HEK293 (cell line): Measurements from ENCODE around the gene TRUB2.

Source experiments
- CTCF ChIA-PET: fragments of 350-600 bp; formaldehyde crosslinking; extraction: SDS; loops from one replicate; lab custom pipeline; 2021; ENCODE audit warnings: antibody characterized with exemption; lab: Yijun Ruan, JAX
- POLR2A ChIA-PET: fragments of 300-600 bp; formaldehyde crosslinking; extraction: SDS; loops from one replicate; lab custom pipeline; 2020; ENCODE audit warnings: antibody characterized with exemption, inconsistent platforms; lab: Yijun Ruan, JAX
- H3K27ac ChIP-seq: fragments of 200-500 bp; sonication (Bioruptor generic); 2 replicates; pipeline ENCODE4 v1.5.1; 2014; ENCODE audit warnings: low read depth, low read length, control low read depth, inconsistent platforms; ENCODE audit errors: extremely low read depth
- H3K36me3 ChIP-seq, 2 experiments: fragments of 200-500 bp in 1 of 2; sonication (Bioruptor generic) in 1 of 2; 1 replicate in 1 of 2; 2 replicates in 1 of 2; pipeline ENCODE4 v1.5.1; 2014 to 2017; ENCODE audit warnings: inconsistent platforms in 2 of 2, low read length in 2 of 2; ENCODE audit not compliant: control insufficient read depth in 2 of 2, insufficient read depth in 1 of 2
- H3K4me1 ChIP-seq: fragments of 200-500 bp; sonication (Bioruptor generic); 2 replicates; pipeline ENCODE4 v1.5.1; 2014; ENCODE audit warnings: mild to moderate bottlenecking, low read length, inconsistent platforms; ENCODE audit not compliant: control insufficient read depth, insufficient read depth
- H3K4me3 ChIP-seq: 2 replicates; pipeline ENCODE4 v1.5.1; 2011; ENCODE audit warnings: low read depth, mild to moderate bottlenecking, control low read depth, low read length, moderate library complexity
- H3K9me3 ChIP-seq: fragments of 200-500 bp; sonication (Bioruptor generic); 2 replicates; pipeline ENCODE4 v1.5.1; 2014; ENCODE audit warnings: low read depth, low read length, inconsistent platforms; ENCODE audit not compliant: control insufficient read depth, insufficient read depth
- EGR2 ChIP-seq: fragments of 450-650 bp; formaldehyde crosslinking; IDR thresholded peaks from 2 replicates; pipeline ENCODE4 v1.5.1; 2016; ENCODE audit warnings: low read depth, missing biosample characterization, missing genetic modification characterization
- INSM2 ChIP-seq: fragments of 450-650 bp; formaldehyde crosslinking; IDR thresholded peaks from 2 replicates; pipeline ENCODE4 v1.5.1; 2016; ENCODE audit warnings: missing biosample characterization, missing genetic modification characterization
- KLF8 ChIP-seq: fragments of 450-650 bp; formaldehyde crosslinking; IDR thresholded peaks from 2 replicates; pipeline ENCODE4 v1.5.1; 2016; ENCODE audit warnings: missing biosample characterization, missing genetic modification characterization
- PRDM1 ChIP-seq: fragments of 450-650 bp; formaldehyde crosslinking; IDR thresholded peaks from 2 replicates; pipeline ENCODE4; 2016; ENCODE audit warnings: missing biosample characterization, missing genetic modification characterization
- SCRT2 ChIP-seq: fragments of 450-650 bp; formaldehyde crosslinking; IDR thresholded peaks from 2 replicates; pipeline ENCODE4 v1.5.1; 2016; ENCODE audit warnings: missing biosample characterization, missing genetic modification characterization
- ZBTB17 ChIP-seq: fragments of 450-650 bp; formaldehyde crosslinking; IDR thresholded peaks from 2 replicates; pipeline ENCODE4 v1.5.1; 2016; ENCODE audit warnings: missing biosample characterization, missing genetic modification characterization
- ZEB2 ChIP-seq: fragments of 450-650 bp; formaldehyde crosslinking; IDR thresholded peaks from 2 replicates; pipeline ENCODE4 v1.5.1; 2016; ENCODE audit warnings: missing biosample characterization, missing genetic modification characterization
- ZFP69B ChIP-seq: fragments of 450-650 bp; formaldehyde crosslinking; IDR thresholded peaks from 2 replicates; pipeline ENCODE4 v1.5.1; 2016; ENCODE audit warnings: missing biosample characterization, missing genetic modification characterization
- ZNF114 ChIP-seq: fragments of 450-650 bp; formaldehyde crosslinking; IDR thresholded peaks from 2 replicates; pipeline ENCODE4 v1.5.0; 2017; ENCODE audit warnings: missing biosample characterization, missing genetic modification characterization
- ZNF174 ChIP-seq: fragments of 450-650 bp; formaldehyde crosslinking; IDR thresholded peaks from 2 replicates; pipeline ENCODE4 v1.5.0; 2017; ENCODE audit warnings: missing biosample characterization, mild to moderate bottlenecking, missing genetic modification characterization
- ZNF23 ChIP-seq: fragments of 450-650 bp; formaldehyde crosslinking; IDR thresholded peaks from 2 replicates; pipeline ENCODE4 v1.5.1; 2016; ENCODE audit warnings: missing biosample characterization, missing genetic modification characterization, borderline replicate concordance
- ZNF239 ChIP-seq: fragments of 450-650 bp; formaldehyde crosslinking; IDR thresholded peaks from 2 replicates; pipeline ENCODE4 v1.5.1; 2016; ENCODE audit warnings: missing biosample characterization, missing genetic modification characterization
- ZNF274 ChIP-seq, 2 experiments: fragments of 200-500 bp in 1 of 2; fragments of 450-650 bp in 1 of 2; sonication (Bioruptor generic) in 1 of 2; formaldehyde crosslinking in 1 of 2; IDR thresholded peaks; 2 replicates each; pipeline versions ENCODE4 v1.5.1 to v1.6.1; 2014 to 2016; ENCODE audit warnings: borderline replicate concordance in 1 of 2, inconsistent platforms in 1 of 2, low read length in 1 of 2, missing biosample characterization in 1 of 2, missing genetic modification characterization in 1 of 2
- ZNF350 ChIP-seq: fragments of 450-650 bp; formaldehyde crosslinking; IDR thresholded peaks from 2 replicates; pipeline ENCODE4 v1.5.0; 2017; ENCODE audit warnings: missing biosample characterization, mild to moderate bottlenecking, missing genetic modification characterization
- ZNF366 ChIP-seq: fragments of 450-650 bp; formaldehyde crosslinking; conservative IDR thresholded peaks from 2 replicates; pipeline ENCODE4 v1.5.1; 2016; ENCODE audit warnings: missing biosample characterization, missing genetic modification characterization
- ZNF416 ChIP-seq: fragments of 450-650 bp; formaldehyde crosslinking; IDR thresholded peaks from 2 replicates; pipeline ENCODE4 v1.5.1; 2016; ENCODE audit warnings: missing biosample characterization, missing genetic modification characterization
- ZNF513 ChIP-seq: fragments of 450-650 bp; IDR thresholded peaks from 2 replicates; pipeline ENCODE4 v1.5.1; 2018; ENCODE audit warnings: missing biosample characterization, missing genetic modification characterization
- ZNF518A ChIP-seq: fragments of 450-650 bp; formaldehyde crosslinking; conservative IDR thresholded peaks from 2 replicates; pipeline ENCODE4 v1.5.1; 2016; ENCODE audit warnings: low read depth, missing biosample characterization, missing genetic modification characterization
- ZNF544 ChIP-seq: fragments of 450-650 bp; formaldehyde crosslinking; IDR thresholded peaks from 2 replicates; pipeline ENCODE4 v1.5.0; 2017; ENCODE audit warnings: missing biosample characterization, missing genetic modification characterization
- ZNF610 ChIP-seq: fragments of 450-650 bp; formaldehyde crosslinking; IDR thresholded peaks from 2 replicates; pipeline ENCODE4 v1.5.1; 2016; ENCODE audit warnings: missing biosample characterization, missing genetic modification characterization, borderline replicate concordance
- ZNF76 ChIP-seq: fragments of 450-650 bp; formaldehyde crosslinking; IDR thresholded peaks from 2 replicates; pipeline ENCODE4; 2016; ENCODE audit warnings: low read depth, missing biosample characterization, missing genetic modification characterization, borderline replicate concordance
- ZSCAN4 ChIP-seq: fragments of 450-650 bp; formaldehyde crosslinking; IDR thresholded peaks from 2 replicates; pipeline ENCODE4 v1.5.1; 2017; ENCODE audit warnings: missing biosample characterization, missing genetic modification characterization
- ZXDB ChIP-seq: fragments of 450-650 bp; formaldehyde crosslinking; IDR thresholded peaks from 2 replicates; pipeline ENCODE4 v1.5.1; 2016; ENCODE audit warnings: missing biosample characterization, missing genetic modification characterization

Gene TRUB2

GRCh38 chr9:128371630-128372117, 49.4 kb upstream of the TRUB2 start:
- Histone ChIP-seq H3K4me3 (peak overlapping the region; percentile 74), H3K27ac (no peak overlapping the region; the same call in 1 of the 2 replicates)
- CTCF ChIA-PET: interaction anchor here (0.6 to 2.9 kb wide), 4 partner anchors 10 to 58 kb away, joined by 3 to 20 read pairs (median 8); no protein-coding TSS in a partner anchor

GRCh38 chr9:128370752-128371629, 48.7 kb upstream of the TRUB2 start, which contains the start of gene URM1:
Gene URM1, plus strand, starts transcription at chr9:128371374. Its CDS starts 7 bp downstream, at chr9:128371381.
- H3K36me3 ChIP-seq: peaks cover 0 to 13% of the 10 kb centered on the region in 2 experiments; a peak in 1 of 3 replicates
- POLR2A ChIA-PET: interaction anchor here (0.5 to 3.6 kb wide), 33 partner anchors 9 to 804 kb away, joined by 3 to 33 read pairs (median 5); partner anchors contain the start of genes CERCAM, GOLGA2, ODF2 and SPTAN1
- CTCF ChIA-PET: interaction anchor here (0.7 to 2.9 kb wide), 8 partner anchors 9 to 396 kb away, joined by 3 to 20 read pairs (median 3); no protein-coding TSS in a partner anchor
- peak within 1 kb of the TSS; percentile 54 for H3K27ac ChIP-seq
- H3K9me3 ChIP-seq: no peaks in the 10 kb centered on the region
- 0 out of 2 replicates have a peak, but pooled peaks cover 3% of the 10 kb centered on the region for H3K4me1 ChIP-seq
- H3K4me3 ChIP-seq: peak within 1 kb of the TSS; percentile 74
- TF ChIP-seq ZNF610 (tag by site-specific recombination) (no peak), EGR2 (tag by site-specific recombination) (no peak), ZNF544 (no peak), PRDM1 (tag by site-specific recombination) (no peak), SCRT2 (no peak), ZNF518A (tag by site-specific recombination) (peak; percentile 48; the same call in 1 of the 2 replicates), ZFP69B (tag by site-specific recombination) (no peak), ZEB2 (tag by site-specific recombination) (no peak), ZNF416 (tag by site-specific recombination) (no peak), ZNF350 (tag by site-specific recombination) (no peak), ZSCAN4 (tag by site-specific recombination) (no peak), KLF8 (tag by site-specific recombination) (peak; percentile 70), ZNF114 (tag by site-specific recombination) (no peak), ZNF174 (no peak), ZNF23 (tag by site-specific recombination) (no peak), ZNF274 (IDR thresholded peaks at IDR 0.05; ENCODE audit: low read length) (no peak), ZNF274 (tag by site-specific recombination; IDR thresholded peaks at IDR 0.05; ENCODE audit: borderline replicate concordance) (no peak), ZNF76 (tag by site-specific recombination) (peak; percentile 76; the same call in 1 of the 2 replicates), ZXDB (peak; percentile 13; the same call in 1 of the 2 replicates), ZNF366 (tag by site-specific recombination) (no peak), INSM2 (tag by site-specific recombination) (no peak), ZNF513 (0 out of 2 replicates have a peak, but pooled peaks have one; percentile 8)

More at GRCh38 chr9:128371630-128372117, 49.4 kb upstream of the TRUB2 start:
- TF ChIP-seq ZBTB17 (tag by site-specific recombination) (peak; percentile 17; the same call in 1 of the 2 replicates), ZNF239 (no peak)
- Histone ChIP-seq H3K36me3 (peaks cover 0 to 13% of the 10 kb centered on the region in 2 experiments; a peak in 1 of 3 replicates), H3K4me1 (0 out of 2 replicates have a peak, but pooled peaks cover 3% of the 10 kb centered on the region), H3K9me3 (no peaks in the 10 kb centered on the region)
- POLR2A ChIA-PET: interaction anchor here (0.5 to 3.6 kb wide), 30 partner anchors 9 to 803 kb away, joined by 3 to 33 read pairs (median 4); partner anchors contain the start of genes CERCAM, GOLGA2, ODF2 and SWI5
